IPS-18c (cell line): ENCODE data around the gene CHERP.
"Not testable (repeated sequence)": the region's sequence is repeated elsewhere in the genome, so short reads cannot be mapped to it uniquely, and the experiment has no call there.

Source experiments
- H3K4me3 ChIP-seq: 2 replicates; pipeline ENCODE4 v1.7.0; 2013; ENCODE audit warnings: low read depth, mild to moderate bottlenecking, low read length, moderate library complexity; ENCODE audit not compliant: insufficient read depth
- H3K9me3 ChIP-seq: one replicate; pipeline ENCODE4 v1.6.1; 2013; ENCODE audit warnings: mild to moderate bottlenecking, low read length, moderate library complexity; ENCODE audit not compliant: control insufficient read depth, insufficient read depth

Gene CHERP

GRCh38 chr19:16514383-16515019 lies 27.7 kb downstream of the CHERP start:
- H3K4me3 ChIP-seq = no peak overlapping the region
- H3K9me3 ChIP-seq = peaks cover 2% of the 10 kb centered on the region

GRCh38 chr19:16512611-16513010 lies 29.6 kb downstream of the CHERP start:
- H3K4me3 ChIP-seq, H3K9me3 ChIP-seq: not testable (repeated sequence)

- H3K9me3 ChIP-seq = no peaks in the 10 kb centered on the region
- no peak overlapping the region for H3K4me3 ChIP-seq
Observed at GRCh38 chr19:16509141-16510061, 32.8 kb downstream of the CHERP start.

- Histone ChIP-seq H3K9me3 (no peaks in the 10 kb centered on the region), H3K4me3 (no peak overlapping the region)
Observed at GRCh38 chr19:16508546-16508945, 33.7 kb downstream of the CHERP start.

GRCh38 chr19:16506961-16507360 lies 35.3 kb downstream of the CHERP start:
- Histone ChIP-seq H3K4me3 (no peak overlapping the region), H3K9me3 (no peaks in the 10 kb centered on the region)

GRCh38 chr19:16506161-16506560 lies 36.1 kb downstream of the CHERP start:
- H3K9me3 ChIP-seq = not testable (repeated sequence)

GRCh38 chr19:16504271-16504670 lies 38.0 kb downstream of the CHERP start:
- H3K9me3 ChIP-seq = no peaks in the 10 kb centered on the region

More at GRCh38 chr19:16506161-16506560, 36.1 kb downstream of the CHERP start:
- H3K4me3 ChIP-seq = not testable (repeated sequence)

GRCh38 chr19:16497837-16498236 lies 44.4 kb downstream of the CHERP start:
- no peak overlapping the region for H3K4me3 ChIP-seq
- peaks cover 2% of the 10 kb centered on the region for H3K9me3 ChIP-seq

More at GRCh38 chr19:16504271-16504670, 38.0 kb downstream of the CHERP start:
- no peak overlapping the region for H3K4me3 ChIP-seq

GRCh38 chr19:16497042-16497441 lies 45.2 kb downstream of the CHERP start:
- Histone ChIP-seq H3K9me3 (peaks cover 2% of the 10 kb centered on the region), H3K4me3 (peak overlapping the region; percentile 84; the same call in 1 of the 2 replicates)

GRCh38 chr19:16496613-16496983 lies 45.6 kb downstream of the CHERP start:
- peak overlapping the region; percentile 84 for H3K4me3 ChIP-seq
- H3K9me3 ChIP-seq = peaks cover 2% of the 10 kb centered on the region

- Histone ChIP-seq H3K4me3 (peak within 1 kb of the TSS; percentile 84), H3K9me3 (peaks cover 2% of the 10 kb centered on the region)
Observed at GRCh38 chr19:16495982-16496612, 46.1 kb downstream of the CHERP start, which contains the start of the genes C19orf44 and CALR3. Gene C19orf44 (plus strand): TSS chr19:16496394. CDS start chr19:16500793, 4,399 bp downstream. Gene CALR3 (minus strand): TSS chr19:16496167. CDS start chr19:16496129, 38 bp downstream.

- not testable (repeated sequence) for H3K9me3 ChIP-seq, H3K4me3 ChIP-seq
Observed at GRCh38 chr19:16486476-16486875, 55.8 kb downstream of the CHERP start.

GRCh38 chr19:16482745-16483144 lies 59.5 kb downstream of the CHERP start:
- Histone ChIP-seq H3K9me3 (no peaks in the 10 kb centered on the region), H3K4me3 (no peak overlapping the region)

- H3K9me3 ChIP-seq = no peaks in the 10 kb centered on the region
Observed at GRCh38 chr19:16477311-16477710, 64.9 kb downstream of the CHERP start.

GRCh38 chr19:16476401-16476800 lies 65.8 kb downstream of the CHERP start:
- Histone ChIP-seq H3K9me3 (no peaks in the 10 kb centered on the region), H3K4me3 (no peak overlapping the region)

More at GRCh38 chr19:16477311-16477710, 64.9 kb downstream of the CHERP start:
- H3K4me3 ChIP-seq = no peak overlapping the region

- Histone ChIP-seq H3K4me3 (no peak overlapping the region), H3K9me3 (no peaks in the 10 kb centered on the region)
Observed at GRCh38 chr19:16473875-16474392, 68.3 kb downstream of the CHERP start.

- Histone ChIP-seq H3K4me3 (no peak overlapping the region), H3K9me3 (no peaks in the 10 kb centered on the region)
Observed at GRCh38 chr19:16472992-16473391, 69.2 kb downstream of the CHERP start.
